NCI-H2171 (cell line): ENCODE data around the gene CARS1.

Experiments
- DNase-seq: peaks from one replicate; lab custom pipeline; 2025; lab: John Stamatoyannopoulos, UW

Gene CARS1

GRCh38 chr11:3008746-3009336, 48.4 kb downstream of the CARS1 start:
- DNase-seq = no peak

GRCh38 chr11:3007404-3008010, 49.7 kb downstream of the CARS1 start:
- DNase-seq = no peak

- DNase-seq = no peak
Observed at GRCh38 chr11:3006505-3007260, 50.5 kb downstream of the CARS1 start.

GRCh38 chr11:3004481-3004880, 52.7 kb downstream of the CARS1 start:
- DNase-seq = no peak

- DNase-seq = no peak
Observed at GRCh38 chr11:3003396-3004231, 53.6 kb downstream of the CARS1 start.

- DNase-seq = no peak
Observed at GRCh38 chr11:3002871-3003270, 54.4 kb downstream of the CARS1 start.

GRCh38 chr11:3002351-3002861, 54.8 kb downstream of the CARS1 start:
- no peak for DNase-seq

GRCh38 chr11:3001496-3001895, 55.7 kb downstream of the CARS1 start:
- no peak for DNase-seq

DNA sequence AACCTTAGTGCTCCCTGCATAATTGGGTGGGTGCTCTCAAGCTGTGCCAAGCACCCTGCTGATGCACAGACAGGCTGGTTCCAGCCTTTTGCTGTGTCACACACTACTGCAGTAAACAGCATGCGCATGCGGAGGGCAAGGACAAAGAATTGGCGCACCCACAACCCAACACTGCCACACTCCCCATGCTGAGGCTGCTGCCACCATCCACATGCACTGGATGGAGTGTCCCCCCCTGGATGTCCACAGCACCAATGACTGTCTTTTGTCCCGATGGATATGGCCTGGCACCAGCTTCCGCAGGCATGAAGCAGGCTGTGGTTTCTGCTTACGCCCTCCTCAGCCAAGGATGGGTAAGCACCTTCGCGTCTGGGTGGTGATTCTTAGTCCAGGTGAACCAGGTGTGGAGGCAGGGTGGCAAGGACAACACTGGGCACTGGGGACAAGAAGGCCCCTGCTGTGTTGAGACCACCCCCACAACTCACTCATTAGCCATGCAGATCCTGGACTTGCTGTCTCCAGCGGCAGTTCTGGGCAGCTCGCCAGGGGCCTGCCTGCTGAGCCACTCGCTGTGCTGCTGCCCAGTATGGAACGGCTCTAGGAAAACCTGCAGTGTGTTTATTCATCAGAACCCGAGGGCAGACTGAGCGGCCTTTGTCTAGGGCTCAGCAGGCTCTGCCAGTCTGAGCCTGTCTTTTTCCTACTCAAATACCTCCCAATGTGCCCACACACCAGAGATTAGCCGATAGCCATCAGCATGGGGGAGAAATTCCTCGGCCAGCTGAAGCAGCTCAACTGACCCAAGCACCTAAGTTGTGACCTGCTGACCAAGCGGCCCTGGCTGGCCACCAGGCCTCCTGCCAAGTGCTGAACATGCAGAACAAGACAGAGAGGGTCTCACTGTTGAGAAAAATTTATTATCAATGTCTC, 56.9 kb downstream of the CARS1 start:
- no peak for DNase-seq

DNA sequence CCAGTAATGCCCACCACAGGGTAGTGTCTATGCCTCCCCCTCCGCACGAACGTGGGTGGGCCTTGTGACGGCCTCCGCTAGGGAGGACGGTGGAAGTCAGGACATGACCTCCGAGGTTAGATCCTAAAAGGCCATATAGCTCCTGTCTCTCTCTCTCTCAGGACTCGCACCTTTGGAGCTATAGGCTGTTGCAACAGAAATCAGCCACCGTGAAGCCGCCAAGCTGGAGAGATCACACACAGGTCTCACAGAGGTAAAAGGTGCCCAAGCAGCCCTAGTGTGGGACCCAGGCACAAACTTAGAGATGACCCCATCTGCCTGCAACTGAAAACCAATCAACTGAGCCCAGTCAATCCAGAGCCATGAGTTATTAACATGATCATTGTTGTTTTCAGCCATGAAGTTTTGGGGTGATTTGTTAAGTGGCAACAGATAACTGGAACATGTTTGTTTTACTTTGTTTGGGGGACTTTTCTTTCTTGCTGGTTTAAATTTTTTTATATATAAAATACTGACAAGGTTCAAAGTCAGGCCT, 57.7 kb downstream of the CARS1 start:
- DNase-seq = no peak

GRCh38 chr11:2998073-2998850, 59.0 kb downstream of the CARS1 start:
- DNase-seq = no peak

GRCh38 chr11:2997406-2997805, 59.8 kb downstream of the CARS1 start:
- no peak for DNase-seq

- DNase-seq = no peak
Observed at GRCh38 chr11:2996976-2997375, 60.2 kb downstream of the CARS1 start.

GRCh38 chr11:2995893-2996554, 61.2 kb downstream of the CARS1 start:
- DNase-seq = no peak

- no peak for DNase-seq
Observed at GRCh38 chr11:2995031-2995561, 62.1 kb downstream of the CARS1 start.

DNA sequence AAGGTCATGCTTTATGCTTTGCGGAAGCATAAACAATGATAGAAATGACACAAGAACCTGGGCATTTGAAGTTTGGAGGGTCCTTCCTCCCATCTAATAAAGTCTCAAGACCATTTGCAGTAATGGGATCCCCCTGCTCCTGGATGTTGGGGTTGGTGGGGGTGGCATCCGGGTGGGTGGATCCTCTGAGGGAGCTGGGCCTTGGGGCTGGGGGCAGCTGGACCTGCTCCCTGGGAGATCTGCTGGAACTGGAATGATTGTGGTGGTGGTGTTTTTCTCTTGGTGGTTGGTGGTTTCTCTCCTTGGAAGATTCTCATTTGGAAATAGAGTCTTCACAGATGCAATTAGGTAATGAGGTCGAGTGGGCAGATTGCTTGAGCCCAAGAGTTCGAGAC, 62.9 kb downstream of the CARS1 start:
- DNase-seq = no peak

- no peak for DNase-seq
Observed at GRCh38 chr11:2992997-2993325, 64.3 kb downstream of the CARS1 start.

DNA sequence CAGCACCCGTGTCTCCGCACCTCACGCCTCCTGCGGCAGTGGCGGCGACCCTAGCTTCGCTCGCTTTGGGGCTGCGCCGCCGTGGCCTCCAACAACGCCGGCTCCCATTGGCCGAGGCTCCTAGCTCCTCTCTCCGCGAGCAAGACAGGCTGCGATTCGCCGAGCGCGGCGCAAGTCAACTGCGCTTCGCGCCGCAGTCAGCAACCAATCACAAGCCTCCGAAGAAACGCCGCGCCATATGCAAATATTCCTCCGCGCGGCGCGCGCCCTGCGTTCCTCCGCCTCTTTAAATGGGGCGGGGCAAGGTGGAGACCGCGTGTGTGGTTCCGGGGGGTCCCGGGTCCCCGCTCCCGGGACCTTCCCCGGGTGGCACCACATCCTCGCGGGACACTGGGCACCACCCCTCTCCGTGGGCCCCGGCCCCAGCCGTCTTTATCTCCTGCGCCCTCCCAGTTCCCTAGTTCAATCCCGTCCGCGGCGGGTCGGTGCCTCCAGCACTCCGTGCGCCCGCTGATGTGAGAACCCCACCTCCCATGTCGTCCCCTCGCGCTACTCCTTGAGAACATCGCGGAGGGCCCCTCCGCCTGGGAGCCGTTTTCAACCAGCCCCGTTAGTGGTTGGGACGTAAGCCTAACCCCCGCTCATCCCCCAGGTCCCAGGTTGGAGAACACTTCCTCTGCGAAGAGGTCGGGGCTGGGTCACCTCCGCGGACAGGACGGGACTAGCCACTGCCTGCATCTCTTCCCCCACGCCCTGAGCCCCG, 64.8 kb downstream of the CARS1 start, which contains the start of gene NAP1L4:
TSS of gene NAP1L4 (minus strand) at position 96 of the 763 bp plus-strand sequence. CDS start 13,109 bp downstream, outside the sequence.
- DNase-seq = peak; percentile 83
